ENCODE measurements around the gene NRG3.
"Not testable (repeated sequence)": the region's sequence is repeated elsewhere in the genome, so short reads cannot be mapped to it uniquely, and the experiment has no call there.

The NRG3 gene

GRCh38 chr10:82942286-82943099 is 1067.5 kb downstream of the NRG3 start:
- no peak for DNase-seq

GRCh38 chr10:82943142-82943541 is 1068.1 kb downstream of the NRG3 start:
- no peak for DNase-seq

- DNase-seq = no peak
These were observed 1075.0 kb downstream of the NRG3 start for GRCh38 chr10:82949816-82950575.

GRCh38 chr10:82953331-82953730 is 1078.3 kb downstream of the NRG3 start:
- DNase-seq = no peak

- no peak for DNase-seq
These were observed 1078.9 kb downstream of the NRG3 start for GRCh38 chr10:82953909-82954308.

GRCh38 chr10:82960421-82961060 is 1085.5 kb downstream of the NRG3 start:
- not testable (repeated sequence) for DNase-seq

GRCh38 chr10:82961864-82962263 is 1086.9 kb downstream of the NRG3 start:
- no peak for DNase-seq

- no peak for DNase-seq
These were observed 1091.1 kb downstream of the NRG3 start for GRCh38 chr10:82966130-82966529.

GRCh38 chr10:82968533-82968932 is 1093.5 kb downstream of the NRG3 start:
- no peak for DNase-seq

GRCh38 chr10:82969405-82969804 is 1094.4 kb downstream of the NRG3 start:
- no peak for DNase-seq

- DNase-seq = no peak
These were observed 1105.3 kb downstream of the NRG3 start for GRCh38 chr10:82980321-82980720.

- no peak for DNase-seq
These were observed 1106.2 kb downstream of the NRG3 start for GRCh38 chr10:82981137-82981723.

- no peak for DNase-seq
These were observed 1107.2 kb downstream of the NRG3 start for GRCh38 chr10:82982110-82982608.

GRCh38 chr10:82986216-82986615 is 1111.2 kb downstream of the NRG3 start:
- no peak for DNase-seq

- not testable (repeated sequence) for DNase-seq
These were observed 1131.5 kb downstream of the NRG3 start for GRCh38 chr10:83006479-83006878.

- DNase-seq = no peak
These were observed 1132.5 kb downstream of the NRG3 start for GRCh38 chr10:83007510-83007909.

- no peak for DNase-seq
These were observed 1137.9 kb downstream of the NRG3 start for GRCh38 chr10:83012866-83013265.

GRCh38 chr10:83017076-83017867 is 1142.3 kb downstream of the NRG3 start:
- no peak for DNase-seq

- DNase-seq = no peak
These were observed 1148.7 kb downstream of the NRG3 start for GRCh38 chr10:83023662-83024061.
